Cardiac muscle cell (in vitro differentiated cells and primary cell): ENCODE results near the gene INHBB. TPM values are rescaled to one million over a fixed set of nuclear protein-coding genes. Genes with fewer than 3 reads are reported as not detected.
"Not testable (repeated sequence)": the region's sequence is repeated elsewhere in the genome, so short reads cannot be mapped to it uniquely, and the experiment has no call there.

Experiments used
- DNase-seq, 2 donors: peaks; one replicate each; pipeline versions ENCODE4 v3.0.0 to v3.0.0-alpha.2; 2010 to 2017; ENCODE audit warnings: low read depth in 1 of 2, low spot score in 1 of 2
- H3K27ac ChIP-seq: fragments of 200-600 bp; sonication (generic); 2 replicates; pipeline ENCODE4 v1.5.1; 2016
- H3K27me3 ChIP-seq: fragments of 200-600 bp; sonication (generic); 2 replicates; pipeline ENCODE4 v1.6.0; 2016; ENCODE audit warnings: control low read depth
- H3K36me3 ChIP-seq: fragments of 200-600 bp; sonication (generic); 2 replicates; pipeline ENCODE4 v1.5.1; 2016; ENCODE audit warnings: control low read depth
- H3K4me1 ChIP-seq: fragments of 200-600 bp; sonication (generic); 2 replicates; pipeline ENCODE4 v1.8.1; 2017; ENCODE audit warnings: low read depth, mild to moderate bottlenecking, mixed run types
- H3K4me3 ChIP-seq: fragments of 200-600 bp; sonication (generic); 2 replicates; pipeline ENCODE4 v1.5.1; 2016; ENCODE audit warnings: mild to moderate bottlenecking
- H3K9me3 ChIP-seq: fragments of 200-600 bp; sonication (generic); 2 replicates; pipeline ENCODE4 v1.5.1; 2017; ENCODE audit warnings: low read depth, mild to moderate bottlenecking, control low read depth
- polyA plus RNA-seq: library from polyadenylated mRNA; unstranded; fragments of >200 nt; fragmentation: Nextera tagmentation; extraction: Ambion mirVana; gene quantifications from 2 replicates; pipeline ENCODE4 v1.2.1, GENCODE V29; 2016
- total RNA-seq: library from RNA; depleted of rRNA; stranded (reverse); fragments of >200 nt; gene quantifications from 2 replicates; pipeline ENCODE4 v1.2.3, GENCODE V29; 2016
- TF ChIP-seq, protein P1 (sequence below): IDR thresholded peaks from 2 replicates; pipeline ENCODE4 v1.5.1; 2012; ENCODE audit warnings: low read depth, mild to moderate bottlenecking, low read length

The INHBB gene
- total and polyA plus RNA-seq, 2 experiments from 2014 or later, result not detected

DNA sequence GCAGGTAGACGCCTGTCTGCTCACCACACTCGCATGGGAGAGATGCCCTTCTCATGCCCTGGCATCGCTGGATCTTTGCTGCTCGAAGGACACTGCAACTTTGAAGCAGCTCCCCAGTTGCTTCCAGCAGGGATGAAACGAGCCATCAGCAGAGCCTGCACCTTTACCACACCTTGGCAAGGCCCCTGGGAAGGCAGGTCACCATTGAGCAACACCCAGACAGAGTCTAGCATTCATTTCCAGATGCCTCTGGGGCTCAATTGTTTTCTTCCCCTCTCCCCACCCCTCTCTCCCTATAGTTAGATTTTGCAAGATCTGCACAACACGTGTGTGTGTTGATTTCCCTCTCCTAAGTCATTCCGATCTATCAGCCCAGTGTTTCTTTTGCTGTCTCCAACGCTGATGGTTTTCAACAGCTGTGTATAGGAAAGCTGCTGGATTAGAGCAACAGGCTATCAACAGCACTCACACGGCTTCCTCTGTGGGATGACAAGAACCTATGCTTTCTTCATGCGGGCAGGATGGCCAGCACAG lies 25.6 kb upstream of the INHBB start:
- Histone ChIP-seq H3K9me3 (no peaks in the 10 kb centered on the region), H3K27ac (no peak overlapping the region), H3K4me1 (no peaks in the 10 kb centered on the region), H3K36me3 (no peaks in the 10 kb centered on the region), H3K4me3 (no peak overlapping the region), H3K27me3 (peaks cover 14% of the 10 kb centered on the region)
- TF ChIP-seq, protein P1, sequence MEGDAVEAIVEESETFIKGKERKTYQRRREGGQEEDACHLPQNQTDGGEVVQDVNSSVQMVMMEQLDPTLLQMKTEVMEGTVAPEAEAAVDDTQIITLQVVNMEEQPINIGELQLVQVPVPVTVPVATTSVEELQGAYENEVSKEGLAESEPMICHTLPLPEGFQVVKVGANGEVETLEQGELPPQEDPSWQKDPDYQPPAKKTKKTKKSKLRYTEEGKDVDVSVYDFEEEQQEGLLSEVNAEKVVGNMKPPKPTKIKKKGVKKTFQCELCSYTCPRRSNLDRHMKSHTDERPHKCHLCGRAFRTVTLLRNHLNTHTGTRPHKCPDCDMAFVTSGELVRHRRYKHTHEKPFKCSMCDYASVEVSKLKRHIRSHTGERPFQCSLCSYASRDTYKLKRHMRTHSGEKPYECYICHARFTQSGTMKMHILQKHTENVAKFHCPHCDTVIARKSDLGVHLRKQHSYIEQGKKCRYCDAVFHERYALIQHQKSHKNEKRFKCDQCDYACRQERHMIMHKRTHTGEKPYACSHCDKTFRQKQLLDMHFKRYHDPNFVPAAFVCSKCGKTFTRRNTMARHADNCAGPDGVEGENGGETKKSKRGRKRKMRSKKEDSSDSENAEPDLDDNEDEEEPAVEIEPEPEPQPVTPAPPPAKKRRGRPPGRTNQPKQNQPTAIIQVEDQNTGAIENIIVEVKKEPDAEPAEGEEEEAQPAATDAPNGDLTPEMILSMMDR, result no peak
- DNase-seq, result peak in 1 of 2 donors; percentile 70

DNA sequence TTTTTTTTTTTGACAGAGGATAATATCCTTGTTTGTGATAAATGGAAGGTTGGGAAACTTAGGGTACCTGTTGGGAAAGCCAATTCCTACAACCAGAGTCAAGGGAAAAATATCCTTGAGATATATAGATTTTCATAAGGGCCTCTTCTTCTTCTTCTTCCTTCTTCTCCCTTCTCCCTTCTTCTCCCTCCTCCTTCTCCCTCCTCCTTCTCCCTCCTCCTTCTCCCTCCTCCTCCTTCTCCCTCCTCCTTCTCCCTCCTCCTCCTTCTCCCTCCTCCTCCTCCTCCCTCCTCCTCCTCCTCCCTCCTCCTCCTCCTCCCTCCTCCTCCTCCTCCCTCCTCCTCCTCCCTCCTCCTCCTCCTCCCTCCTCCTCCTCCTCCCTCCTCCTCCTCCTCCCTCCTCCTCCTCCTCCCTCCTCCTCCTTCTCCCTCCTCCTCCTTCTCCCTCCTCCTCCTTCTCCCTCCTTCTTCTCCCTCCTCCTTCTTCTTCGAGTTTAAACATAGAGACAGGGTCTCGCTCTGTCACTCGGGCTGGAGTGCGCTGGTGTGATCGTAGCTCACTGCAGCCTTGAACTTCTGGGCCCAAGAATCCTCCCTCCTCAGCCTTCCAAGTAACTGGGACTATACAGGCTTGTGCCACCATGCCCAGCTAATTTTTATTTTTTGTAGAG lies 24.9 kb upstream of the INHBB start:
- not testable (repeated sequence) for H3K9me3 ChIP-seq, H3K4me3 ChIP-seq, H3K36me3 ChIP-seq, H3K27ac ChIP-seq, H3K27me3 ChIP-seq, DNase-seq, H3K4me1 ChIP-seq

DNA sequence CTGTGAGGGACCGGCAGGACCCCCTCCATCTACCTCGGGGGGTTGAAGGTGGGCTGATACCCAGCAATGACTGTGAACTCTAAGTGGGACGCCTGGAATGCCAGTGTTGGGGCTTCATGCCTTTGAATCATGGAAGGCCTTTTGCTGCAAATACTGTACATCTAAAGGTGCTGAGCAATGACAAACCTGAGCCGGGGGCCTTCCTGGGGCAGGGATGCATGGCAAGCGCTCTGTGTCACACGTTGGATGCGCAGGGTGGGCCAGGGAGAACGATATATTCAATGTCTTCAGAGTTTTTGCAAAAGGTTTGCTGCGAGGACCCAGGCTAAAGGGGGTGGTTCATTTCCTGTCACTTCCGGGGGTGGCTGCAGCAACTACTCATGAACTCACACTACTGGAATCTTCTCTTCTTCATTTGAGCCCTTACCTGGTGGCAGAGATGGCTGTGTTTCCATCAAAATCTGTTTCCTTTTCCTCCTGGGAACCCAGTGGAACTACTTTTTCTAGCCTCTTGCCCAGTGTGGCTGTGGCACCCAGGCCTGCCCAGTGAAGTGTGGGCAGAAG lies 24.1 kb upstream of the INHBB start:
- Histone ChIP-seq H3K27me3 (peaks cover 9% of the 10 kb centered on the region), H3K9me3 (no peaks in the 10 kb centered on the region), H3K4me3 (no peak overlapping the region), H3K4me1 (no peaks in the 10 kb centered on the region), H3K27ac (no peak overlapping the region), H3K36me3 (no peaks in the 10 kb centered on the region)
- TF ChIP-seq, protein P1, result no peak
- no peak for DNase-seq

DNA sequence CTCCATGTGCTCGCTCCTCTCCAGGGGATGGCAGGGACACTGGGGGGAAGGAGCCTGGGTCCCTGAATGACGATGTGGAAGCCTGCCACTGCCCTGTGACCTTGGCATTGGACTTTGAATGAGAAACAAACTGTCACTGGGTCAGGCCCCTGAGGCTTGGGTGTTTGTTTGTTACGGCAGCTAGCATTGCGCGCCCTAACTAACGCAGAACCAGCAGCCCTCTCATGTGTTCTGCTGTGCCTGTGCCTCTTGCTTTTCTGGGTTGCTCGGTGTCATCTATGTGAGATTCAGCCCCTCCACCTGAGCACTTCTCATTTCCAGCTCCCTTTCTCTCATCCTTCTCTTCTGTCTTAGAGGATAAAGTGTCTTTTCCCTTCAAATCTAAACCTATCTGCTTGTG lies 23.6 kb upstream of the INHBB start:
- H3K27ac ChIP-seq, result no peak overlapping the region
- DNase-seq, result no peak
- peaks cover 12% of the 10 kb centered on the region for H3K27me3 ChIP-seq
- H3K36me3 ChIP-seq, result no peaks in the 10 kb centered on the region
- H3K4me3 ChIP-seq, result no peak overlapping the region
- H3K9me3 ChIP-seq, result no peaks in the 10 kb centered on the region
- H3K4me1 ChIP-seq, result no peaks in the 10 kb centered on the region
- TF ChIP-seq, protein P1, result no peak

DNA sequence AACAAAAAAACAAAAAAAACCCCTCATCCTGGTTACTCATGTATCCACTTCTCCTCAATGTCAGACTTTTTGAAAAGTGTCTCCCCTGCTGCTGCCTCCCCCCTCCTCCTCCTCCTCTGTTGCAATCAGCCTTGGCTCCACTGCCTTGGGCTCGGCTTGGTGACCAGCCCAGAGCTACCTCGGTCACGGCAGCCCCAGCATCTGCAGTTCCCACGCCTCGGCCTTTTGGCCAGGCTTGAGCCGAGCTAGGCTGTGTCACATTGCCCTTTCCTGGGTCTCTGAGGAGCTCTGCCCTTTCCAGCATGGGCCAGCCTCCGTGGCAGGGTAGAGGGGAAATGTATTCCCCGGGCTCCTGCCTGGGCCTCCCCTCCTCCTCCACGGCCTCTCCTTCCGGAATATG lies 22.7 kb upstream of the INHBB start:
- no peaks in the 10 kb centered on the region for H3K4me1 ChIP-seq
- H3K27me3 ChIP-seq, result peaks cover 18% of the 10 kb centered on the region
- no peak overlapping the region for H3K27ac ChIP-seq
- TF ChIP-seq, protein P1, result no peak
- H3K4me3 ChIP-seq, result no peak overlapping the region
- H3K36me3 ChIP-seq, result no peaks in the 10 kb centered on the region
- DNase-seq, result peak in 1 of 2 donors; percentile 76
- no peaks in the 10 kb centered on the region for H3K9me3 ChIP-seq

DNA sequence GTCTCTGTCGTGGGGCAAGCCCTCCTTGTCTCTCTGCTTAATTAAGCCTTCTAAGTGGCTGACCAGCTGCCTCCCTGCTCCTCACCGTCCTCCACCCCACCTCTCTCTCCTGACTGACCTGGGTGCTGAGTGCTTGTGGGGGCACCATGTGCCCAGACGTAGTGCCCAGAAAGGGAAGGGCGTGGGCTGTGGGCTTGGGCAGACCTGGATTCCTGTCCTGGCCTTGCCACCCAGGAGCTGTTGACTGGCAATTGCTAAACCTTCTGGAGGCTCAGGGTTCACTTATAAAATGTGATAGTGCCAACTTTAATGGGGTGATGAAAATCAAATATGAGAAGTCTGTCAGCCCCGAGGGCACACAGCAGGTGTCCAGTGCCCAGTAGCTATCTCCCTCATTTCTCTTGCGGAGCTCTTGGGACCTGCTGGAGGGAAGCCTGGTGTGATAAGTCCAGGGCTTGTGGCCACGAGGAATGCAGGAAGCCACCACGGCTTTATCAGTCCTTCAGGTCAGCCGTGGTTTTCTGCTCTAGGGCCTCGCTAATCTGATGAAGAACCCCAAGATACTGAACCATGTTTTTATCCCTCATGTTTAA lies 22.0 kb upstream of the INHBB start:
- Histone ChIP-seq H3K4me3 (no peak overlapping the region), H3K27ac (no peak overlapping the region), H3K9me3 (no peaks in the 10 kb centered on the region), H3K27me3 (peaks cover 18% of the 10 kb centered on the region), H3K36me3 (no peaks in the 10 kb centered on the region), H3K4me1 (no peaks in the 10 kb centered on the region)
- TF ChIP-seq, protein P1, result no peak
- peak in 1 of 2 donors; percentile 23 for DNase-seq
